ENCODE data around the gene DOCK3. TPM values are rescaled to one million over a fixed set of nuclear protein-coding genes. Genes with fewer than 3 reads are reported as not detected.

Gene DOCK3
- total RNA-seq, 1 donor from 2014 or later = 0.98 TPM

DNA sequence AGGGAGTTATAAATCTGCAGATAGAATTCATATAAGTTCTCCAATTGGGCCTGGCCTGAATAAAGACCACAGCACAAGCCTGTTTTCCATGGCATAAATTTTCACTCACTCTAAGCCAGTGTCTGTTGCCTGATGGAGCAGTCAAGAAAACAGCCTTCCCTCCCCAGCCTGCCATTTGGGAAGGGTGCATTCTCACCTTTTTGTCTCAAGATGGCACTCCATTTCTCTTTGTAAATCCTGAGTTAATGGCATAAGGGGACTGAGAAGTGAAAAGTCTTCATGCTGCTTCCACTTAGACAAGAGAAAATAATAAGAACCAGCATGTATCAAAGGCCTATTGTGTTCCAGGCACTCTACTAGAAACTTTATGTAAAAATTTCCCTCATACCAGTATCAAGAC is 594.7 kb downstream of the DOCK3 start:
- Histone ChIP-seq H3K27me3 (no peaks in the 10 kb centered on the region), H3K27ac (no peak overlapping the region), H3K36me3 (no peaks in the 10 kb centered on the region), H3K4me3 (no peak overlapping the region), H3K4me1 (no peaks in the 10 kb centered on the region), H3K9me3 (no peaks in the 10 kb centered on the region)
- TF ChIP-seq, protein P1, sequence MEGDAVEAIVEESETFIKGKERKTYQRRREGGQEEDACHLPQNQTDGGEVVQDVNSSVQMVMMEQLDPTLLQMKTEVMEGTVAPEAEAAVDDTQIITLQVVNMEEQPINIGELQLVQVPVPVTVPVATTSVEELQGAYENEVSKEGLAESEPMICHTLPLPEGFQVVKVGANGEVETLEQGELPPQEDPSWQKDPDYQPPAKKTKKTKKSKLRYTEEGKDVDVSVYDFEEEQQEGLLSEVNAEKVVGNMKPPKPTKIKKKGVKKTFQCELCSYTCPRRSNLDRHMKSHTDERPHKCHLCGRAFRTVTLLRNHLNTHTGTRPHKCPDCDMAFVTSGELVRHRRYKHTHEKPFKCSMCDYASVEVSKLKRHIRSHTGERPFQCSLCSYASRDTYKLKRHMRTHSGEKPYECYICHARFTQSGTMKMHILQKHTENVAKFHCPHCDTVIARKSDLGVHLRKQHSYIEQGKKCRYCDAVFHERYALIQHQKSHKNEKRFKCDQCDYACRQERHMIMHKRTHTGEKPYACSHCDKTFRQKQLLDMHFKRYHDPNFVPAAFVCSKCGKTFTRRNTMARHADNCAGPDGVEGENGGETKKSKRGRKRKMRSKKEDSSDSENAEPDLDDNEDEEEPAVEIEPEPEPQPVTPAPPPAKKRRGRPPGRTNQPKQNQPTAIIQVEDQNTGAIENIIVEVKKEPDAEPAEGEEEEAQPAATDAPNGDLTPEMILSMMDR (IDR thresholded peaks at IDR 0.05) = no peak
- TF ChIP-seq POLR2AphosphoS5 (IDR thresholded peaks at IDR 0.05; ENCODE audit: insufficient read depth in 1 of 2, low read depth in 1 of 2) = no peak
- TF ChIP-seq POLR2A (IDR thresholded peaks at IDR 0.05) = no peak
- intact Hi-C loops (cut with DNase I) = no loop called here
- no peak for DNase-seq (ENCODE audit: extremely low spot score in 2 of 2)

DNA sequence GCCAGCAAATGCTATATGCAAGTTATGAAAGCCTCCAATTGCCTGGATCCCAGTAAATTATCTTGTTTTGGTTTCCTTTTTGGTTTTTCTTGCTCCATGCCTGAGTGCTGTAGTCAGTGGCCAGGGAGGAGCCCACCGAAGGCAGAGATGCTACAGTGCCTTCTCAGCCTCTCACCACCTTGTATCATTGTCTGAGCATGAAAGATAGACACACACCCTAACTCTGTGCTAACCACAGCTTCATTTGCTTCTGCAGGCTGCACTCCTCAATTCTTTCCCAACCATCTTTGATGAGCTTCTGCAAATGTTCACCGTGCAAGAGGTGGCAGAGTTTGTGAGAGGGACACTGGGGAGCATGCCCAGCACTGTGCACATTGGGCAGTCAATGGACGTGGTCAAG is 595.8 kb downstream of the DOCK3 start:
- H3K4me1 ChIP-seq = no peaks in the 10 kb centered on the region
- DNase-seq (ENCODE audit: extremely low spot score in 2 of 2) = no peak
- no peak overlapping the region for H3K4me3 ChIP-seq

GRCh38 chr3:51271172-51271571 is 596.4 kb downstream of the DOCK3 start:
- Histone ChIP-seq H3K9me3 (no peaks in the 10 kb centered on the region), H3K27ac (no peak overlapping the region), H3K36me3 (no peaks in the 10 kb centered on the region), H3K27me3 (no peaks in the 10 kb centered on the region), H3K4me1 (no peaks in the 10 kb centered on the region), H3K4me3 (no peak overlapping the region)
- intact Hi-C loops (cut with DNase I) = no loop called here
- TF ChIP-seq, protein P1 (IDR thresholded peaks at IDR 0.05) = no peak
- no peak for TF ChIP-seq POLR2A (IDR thresholded peaks at IDR 0.05)
- no peak for TF ChIP-seq POLR2AphosphoS5 (IDR thresholded peaks at IDR 0.05; ENCODE audit: insufficient read depth in 1 of 2, low read depth in 1 of 2)
- no peak for DNase-seq (ENCODE audit: extremely low spot score in 2 of 2)

More for the DNA sequence above, 595.8 kb downstream of the DOCK3 start:
- no peaks in the 10 kb centered on the region for H3K27me3 ChIP-seq
- intact Hi-C loops (cut with DNase I) = no loop called here
- TF ChIP-seq POLR2AphosphoS5 (IDR thresholded peaks at IDR 0.05; ENCODE audit: insufficient read depth in 1 of 2, low read depth in 1 of 2) (no peak), POLR2A (IDR thresholded peaks at IDR 0.05) (no peak)
- TF ChIP-seq, protein P1 (IDR thresholded peaks at IDR 0.05) = no peak
- no peaks in the 10 kb centered on the region for H3K36me3 ChIP-seq
- H3K9me3 ChIP-seq = no peaks in the 10 kb centered on the region
- H3K27ac ChIP-seq = no peak overlapping the region

DNA sequence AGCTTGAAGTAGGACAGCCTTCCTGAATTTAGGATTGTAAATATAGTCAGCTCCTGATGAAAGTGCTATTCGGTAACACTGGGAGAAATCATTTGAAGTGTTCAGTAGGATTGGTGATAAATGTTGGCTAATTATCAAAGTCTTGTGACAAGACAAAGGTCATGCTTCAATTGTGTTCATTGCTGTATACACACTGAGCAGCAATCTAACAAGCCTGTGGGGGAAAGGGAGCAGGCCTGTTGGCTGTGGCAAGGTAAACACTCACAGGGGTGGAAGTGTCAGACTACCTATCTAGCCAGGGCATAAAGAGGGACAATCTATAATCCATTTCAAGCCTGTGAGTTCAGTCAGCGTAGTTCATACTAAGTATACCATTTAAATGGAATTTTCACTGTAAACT is 599.3 kb downstream of the DOCK3 start:
- H3K9me3 ChIP-seq = no peaks in the 10 kb centered on the region
- no peak for DNase-seq (ENCODE audit: extremely low spot score in 2 of 2)
- H3K4me1 ChIP-seq = no peaks in the 10 kb centered on the region
- no peaks in the 10 kb centered on the region for H3K36me3 ChIP-seq
- no peak overlapping the region for H3K27ac ChIP-seq
- H3K4me3 ChIP-seq = no peak overlapping the region
- intact Hi-C loops (cut with DNase I) = no loop called here
- TF ChIP-seq, protein P1 (IDR thresholded peaks at IDR 0.05) = no peak
- no peak for TF ChIP-seq POLR2AphosphoS5 (IDR thresholded peaks at IDR 0.05; ENCODE audit: insufficient read depth in 1 of 2, low read depth in 1 of 2)
- TF ChIP-seq POLR2A (IDR thresholded peaks at IDR 0.05) = no peak
- H3K27me3 ChIP-seq = no peaks in the 10 kb centered on the region

GRCh38 chr3:51275111-51275805 is 600.5 kb downstream of the DOCK3 start:
- TF ChIP-seq POLR2AphosphoS5 (IDR thresholded peaks at IDR 0.05; ENCODE audit: insufficient read depth in 1 of 2, low read depth in 1 of 2) (no peak), POLR2A (IDR thresholded peaks at IDR 0.05) (no peak)
- TF ChIP-seq, protein P1 (IDR thresholded peaks at IDR 0.05) = no peak
- Histone ChIP-seq H3K4me1 (no peaks in the 10 kb centered on the region), H3K36me3 (no peaks in the 10 kb centered on the region), H3K27me3 (no peaks in the 10 kb centered on the region), H3K27ac (no peak overlapping the region), H3K4me3 (no peak overlapping the region), H3K9me3 (no peaks in the 10 kb centered on the region)
- intact Hi-C loops (cut with DNase I) = no loop called here
- no peak for DNase-seq (ENCODE audit: extremely low spot score in 2 of 2)

Measured in vagina (tissue), 2 donors.